OCI-LY3 (cell line): Measurements from ENCODE around the gene E2F2.

Experiments
- H2AFZ ChIP-seq: fragments of 200-600, 300-600 bp; shearing (Covaris generic); 2 replicates; pipeline ENCODE4 v1.6.0; 2014; ENCODE audit warnings: antibody characterized with exemption, low read depth, low read length
- H3K27ac ChIP-seq: fragments of 200-600, 300-600 bp; sonication (generic); 2 replicates; pipeline ENCODE4 v1.5.1; 2014; ENCODE audit warnings: mild to moderate bottlenecking, low read length, moderate library complexity, mixed read lengths
- H3K27me3 ChIP-seq: fragments of 200-600, 300-600 bp; sonication (generic); 2 replicates; pipeline ENCODE4 v1.6.1; 2014; ENCODE audit warnings: low read depth, low read length, mixed read lengths
- H3K36me3 ChIP-seq: fragments of 200-600, 300-600 bp; sonication (generic); replicated peaks from 2 replicates; pipeline ENCODE3; 2014; ENCODE audit warnings: low read depth, low read length, mixed read lengths
- H3K4me1 ChIP-seq: fragments of 300-600, 200-600 bp; sonication (generic); 2 replicates; pipeline ENCODE4 v1.6.1; 2014; ENCODE audit warnings: low read length, mixed read lengths
- H3K4me2 ChIP-seq: fragments of 200-600, 300-600 bp; sonication (generic); 2 replicates; pipeline ENCODE4 v1.6.1; 2014; ENCODE audit warnings: low read length, mixed read lengths
- H3K4me3 ChIP-seq: fragments of 300-600, 200-600 bp; sonication (generic); 2 replicates; pipeline ENCODE4 v1.5.1; 2014; ENCODE audit warnings: antibody characterized with exemption, mild to moderate bottlenecking, low read length, moderate library complexity
- H3K79me2 ChIP-seq: fragments of 300-600, 200-600 bp; shearing (Covaris generic); 2 replicates; pipeline ENCODE4 v1.6.1; 2014; ENCODE audit warnings: mild to moderate bottlenecking, low read length, mixed read lengths
- H3K9ac ChIP-seq: fragments of 300-600, 200-600 bp; shearing (Covaris generic); 2 replicates; pipeline ENCODE4 v1.6.0; 2014; ENCODE audit warnings: mild to moderate bottlenecking, low read length, moderate library complexity
- H3K9me3 ChIP-seq: fragments of 200-600, 300-600 bp; shearing (Covaris generic); 2 replicates; pipeline ENCODE4 v1.6.1; 2014; ENCODE audit warnings: low read length, mixed read lengths; ENCODE audit not compliant: insufficient read depth
- H4K20me1 ChIP-seq: fragments of 200-600, 300-600 bp; sonication (generic); 2 replicates; pipeline ENCODE4 v1.6.1; 2016; ENCODE audit warnings: low read length, mixed read lengths; ENCODE audit not compliant: insufficient read depth
- CTCF ChIP-seq: fragments of 200-600, 300-600 bp; sonication (generic); IDR thresholded peaks from 2 replicates; pipeline ENCODE4 v1.5.1; 2014; ENCODE audit warnings: antibody characterized with exemption, low read length, low read depth
- EZH2phosphoT487 ChIP-seq: fragments of 200-600 bp; shearing (Covaris generic); IDR thresholded peaks from 2 replicates; pipeline ENCODE4 v1.6.1; 2018; ENCODE audit warnings: antibody characterized with exemption, mixed run types, low read depth

E2F2 gene

GRCh38 chr1:23533246-23534023 is 2.4 kb upstream of the E2F2 start:
- peaks cover 15% of the 10 kb centered on the region for H3K79me2 ChIP-seq
- peak overlapping the region; percentile 31; the same call in 1 of the 2 replicates for H3K4me3 ChIP-seq
- H3K27me3 ChIP-seq: no peaks in the 10 kb centered on the region
- H3K9ac ChIP-seq: peak overlapping the region; percentile 29; the same call in 1 of the 2 replicates
- H3K4me2 ChIP-seq: peak overlapping the region; percentile 69
- peaks cover 49% of the 10 kb centered on the region for H3K4me1 ChIP-seq
- no peak overlapping the region for H2AFZ ChIP-seq
- H3K36me3 ChIP-seq: no peaks in the 10 kb centered on the region
- H3K27ac ChIP-seq: no peak overlapping the region
- H3K9me3 ChIP-seq: no peaks in the 10 kb centered on the region
- no peaks in the 10 kb centered on the region for H4K20me1 ChIP-seq
- TF ChIP-seq CTCF (no peak), EZH2phosphoT487 (no peak)

GRCh38 chr1:23531562-23532094 is 595 bp upstream of the E2F2 start:
- Histone ChIP-seq H4K20me1 (peaks cover 10% of the 10 kb centered on the region; the same call in 1 of the 2 replicates), H3K4me2 (peak overlapping the region; percentile 99), H3K9me3 (no peaks in the 10 kb centered on the region), H3K27ac (no peak overlapping the region), H3K36me3 (no peaks in the 10 kb centered on the region), H2AFZ (peak overlapping the region; percentile 77; the same call in 1 of the 2 replicates), H3K4me1 (peaks cover 58% of the 10 kb centered on the region), H3K27me3 (no peaks in the 10 kb centered on the region), H3K9ac (peak overlapping the region; percentile 78), H3K79me2 (peaks cover 20% of the 10 kb centered on the region), H3K4me3 (peak overlapping the region; percentile 91)
- TF ChIP-seq EZH2phosphoT487 (no peak), CTCF (no peak)

GRCh38 chr1:23530087-23530746 is 816 bp downstream of the E2F2 start:
- H4K20me1 ChIP-seq: peaks cover 18% of the 10 kb centered on the region
- H3K9ac ChIP-seq: peak overlapping the region; percentile 95
- H3K27me3 ChIP-seq: no peaks in the 10 kb centered on the region
- no peaks in the 10 kb centered on the region for H3K9me3 ChIP-seq
- H3K4me2 ChIP-seq: peak overlapping the region; percentile 96
- no peak for TF ChIP-seq CTCF
- no peak for TF ChIP-seq EZH2phosphoT487
- H3K4me1 ChIP-seq: peaks cover 70% of the 10 kb centered on the region
- H3K36me3 ChIP-seq: no peaks in the 10 kb centered on the region
- H3K27ac ChIP-seq: no peak overlapping the region; the same call in 1 of the 2 replicates
- peak overlapping the region; percentile 91 for H3K4me3 ChIP-seq
- no peak overlapping the region for H2AFZ ChIP-seq
- peaks cover 29% of the 10 kb centered on the region for H3K79me2 ChIP-seq
